MM.1S (cell line): Measurements from ENCODE around the gene RET.

Source experiments
- DNase-seq: peaks from one replicate; pipeline ENCODE4 v3.0.0-alpha.2; 2015
- H2AFZ ChIP-seq: fragments of 300-600 bp; sonication (generic); 2 replicates; pipeline ENCODE4 v1.6.0; 2016; ENCODE audit warnings: antibody characterized with exemption, low read length
- H3F3A ChIP-seq: fragments of 300-600 bp; sonication (generic); 2 replicates; pipeline ENCODE4 v1.6.1; 2016; ENCODE audit warnings: mild to moderate bottlenecking, antibody characterized with exemption, low read length, moderate library complexity, mixed read lengths; ENCODE audit not compliant: insufficient read depth
- H3K27ac ChIP-seq: fragments of 300-600 bp; sonication (generic); 2 replicates; pipeline ENCODE4 v1.5.1; 2016; ENCODE audit warnings: mild to moderate bottlenecking, low read length
- H3K27me3 ChIP-seq: fragments of 300-600 bp; sonication (generic); replicated peaks from 2 replicates; pipeline ENCODE4 v1.6.0; 2016; ENCODE audit warnings: low read length; ENCODE audit not compliant: insufficient read depth
- H3K36me3 ChIP-seq: fragments of 300-600 bp; sonication (generic); replicated peaks from 2 replicates; pipeline ENCODE4 v1.6.1; 2016; ENCODE audit warnings: mild to moderate bottlenecking, low read length, mixed read lengths; ENCODE audit not compliant: insufficient read depth
- H3K4me1 ChIP-seq: fragments of 300-600 bp; sonication (generic); 2 replicates; pipeline ENCODE4 v1.6.1; 2016; ENCODE audit warnings: low read length, mixed read lengths
- H3K4me2 ChIP-seq: fragments of 300-600 bp; sonication (generic); 2 replicates; pipeline ENCODE4 v1.6.0; 2016; ENCODE audit warnings: low read depth, low read length
- H3K4me3 ChIP-seq: fragments of 300-600 bp; sonication (generic); 2 replicates; pipeline ENCODE4 v1.5.1; 2016; ENCODE audit warnings: low read length, mixed read lengths
- H3K79me2 ChIP-seq: fragments of 300-600 bp; sonication (generic); 2 replicates; pipeline ENCODE4 v1.6.1; 2016; ENCODE audit warnings: mixed run types, low read length, mixed read lengths
- H3K9ac ChIP-seq: fragments of 300-600 bp; sonication (generic); 2 replicates; pipeline ENCODE4 v1.6.1; 2016; ENCODE audit warnings: low read length, mixed read lengths
- H3K9me2 ChIP-seq: fragments of 300-600 bp; sonication (generic); replicated peaks from 2 replicates; pipeline ENCODE4 v1.6.1; 2016; ENCODE audit warnings: mild to moderate bottlenecking, low read length, mixed read lengths; ENCODE audit not compliant: insufficient read depth
- H3K9me3 ChIP-seq: fragments of 300-600 bp; sonication (generic); replicated peaks from 2 replicates; pipeline ENCODE4 v1.6.1; 2016; ENCODE audit warnings: mild to moderate bottlenecking, low read length, mixed read lengths; ENCODE audit not compliant: insufficient read depth
- H4K20me1 ChIP-seq: fragments of 300-600 bp; sonication (generic); 2 replicates; pipeline ENCODE4 v1.6.1; 2016; ENCODE audit warnings: mild to moderate bottlenecking, low read length, moderate library complexity, mixed read lengths; ENCODE audit not compliant: insufficient read depth
- CTCF ChIP-seq: fragments of 300-600 bp; sonication (generic); IDR thresholded peaks from 2 replicates; pipeline ENCODE4 v1.5.1; 2016; ENCODE audit warnings: antibody characterized with exemption, low read length, mixed read lengths
- EZH2 ChIP-seq: fragments of 300-600 bp; sonication (generic); optimal IDR thresholded peaks from 2 replicates; pipeline ENCODE3; 2017; ENCODE audit warnings: low read depth, mild to moderate bottlenecking, antibody characterized with exemption, low read length, mixed read lengths
- EZH2phosphoT487 ChIP-seq: fragments of 300-600 bp; sonication (generic); IDR thresholded peaks from 2 replicates; pipeline ENCODE4 v1.6.1; 2018; ENCODE audit warnings: antibody characterized with exemption, low read length

RET gene

GRCh38 chr10:43065234-43065633, 11.6 kb upstream of the RET start:
- H3K9ac ChIP-seq = no peak overlapping the region
- H3K27me3 ChIP-seq = peaks cover 8% of the 10 kb centered on the region
- H3K4me2 ChIP-seq = no peak overlapping the region
- no peaks in the 10 kb centered on the region for H3F3A ChIP-seq
- H3K9me2 ChIP-seq = no peaks in the 10 kb centered on the region
- DNase-seq = no peak
- H3K4me3 ChIP-seq = no peak overlapping the region
- H3K4me1 ChIP-seq = no peaks in the 10 kb centered on the region
- H2AFZ ChIP-seq = no peak overlapping the region
- H3K9me3 ChIP-seq = no peaks in the 10 kb centered on the region
- H3K27ac ChIP-seq = no peak overlapping the region
- TF ChIP-seq EZH2phosphoT487 (no peak), EZH2 (no peak), CTCF (no peak)
- H3K79me2 ChIP-seq = no peaks in the 10 kb centered on the region
- no peaks in the 10 kb centered on the region for H4K20me1 ChIP-seq
- no peaks in the 10 kb centered on the region for H3K36me3 ChIP-seq

- no peak overlapping the region for H3K4me3 ChIP-seq
- H3K4me2 ChIP-seq = no peak overlapping the region
- DNase-seq = no peak
- H3K27me3 ChIP-seq = peaks cover 8% of the 10 kb centered on the region
- TF ChIP-seq EZH2 (no peak), CTCF (no peak), EZH2phosphoT487 (no peak)
- no peaks in the 10 kb centered on the region for H3F3A ChIP-seq
- no peak overlapping the region for H2AFZ ChIP-seq
- no peaks in the 10 kb centered on the region for H3K9me3 ChIP-seq
- H3K9me2 ChIP-seq = no peaks in the 10 kb centered on the region
- H3K9ac ChIP-seq = no peak overlapping the region
- no peaks in the 10 kb centered on the region for H4K20me1 ChIP-seq
- no peaks in the 10 kb centered on the region for H3K79me2 ChIP-seq
- no peaks in the 10 kb centered on the region for H3K36me3 ChIP-seq
- H3K4me1 ChIP-seq = no peaks in the 10 kb centered on the region
- no peak overlapping the region for H3K27ac ChIP-seq
Measured at GRCh38 chr10:43065761-43066160, 11.1 kb upstream of the RET start.

DNA sequence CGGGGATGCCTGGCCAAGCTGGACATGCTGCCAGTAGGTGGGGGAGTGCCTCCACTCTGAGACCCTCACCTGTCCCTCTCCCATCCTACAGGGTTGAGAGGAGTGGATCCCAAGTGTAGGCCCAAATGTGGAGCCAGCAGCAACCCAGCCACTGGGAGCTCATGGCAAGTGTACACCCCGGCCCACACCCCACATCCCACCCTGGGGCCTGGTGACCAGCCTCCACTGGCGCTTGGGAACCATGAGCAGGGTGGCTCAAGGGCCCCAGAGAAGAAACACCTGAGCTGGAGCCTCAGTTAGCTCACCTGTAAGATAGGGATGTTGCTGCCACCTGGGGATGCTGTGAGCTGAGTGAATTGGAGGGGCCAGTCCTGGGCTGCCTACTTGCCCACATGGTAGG, 10.4 kb upstream of the RET start:
- DNase-seq = no peak
- TF ChIP-seq CTCF = no peak
- Histone ChIP-seq H3K4me3 (no peak overlapping the region), H2AFZ (no peak overlapping the region), H3K79me2 (no peaks in the 10 kb centered on the region), H3K4me1 (no peaks in the 10 kb centered on the region), H3F3A (no peaks in the 10 kb centered on the region), H3K27ac (no peak overlapping the region), H3K27me3 (peaks cover 8% of the 10 kb centered on the region), H3K4me2 (no peak overlapping the region), H3K9me3 (no peaks in the 10 kb centered on the region), H4K20me1 (no peaks in the 10 kb centered on the region), H3K36me3 (no peaks in the 10 kb centered on the region), H3K9me2 (no peaks in the 10 kb centered on the region), H3K9ac (no peak overlapping the region)
